IPS-18a (cell line): ENCODE results near the gene HCFC1.

ENCODE experiments used
- H3K27ac ChIP-seq: one replicate; pipeline ENCODE4 v1.5.1; 2013; ENCODE audit warnings: low read length
- H3K27me3 ChIP-seq: one replicate; pipeline ENCODE4 v1.6.1; 2013; ENCODE audit warnings: mild to moderate bottlenecking, low read length; ENCODE audit not compliant: control insufficient read depth, insufficient read depth
- H3K36me3 ChIP-seq: one replicate; pipeline ENCODE4 v1.6.1; 2013; ENCODE audit warnings: low read depth, low read length; ENCODE audit not compliant: control insufficient read depth
- H3K4me1 ChIP-seq: one replicate; pipeline ENCODE4 v1.6.1; 2013; ENCODE audit warnings: low read depth, low read length; ENCODE audit not compliant: control insufficient read depth
- H3K4me3 ChIP-seq: one replicate; pipeline ENCODE4 v1.5.1; 2013; ENCODE audit warnings: low read length
- H3K9ac ChIP-seq: one replicate; pipeline ENCODE4 v1.6.1; 2013; ENCODE audit warnings: mild to moderate bottlenecking, low read length, moderate library complexity
- H3K9me3 ChIP-seq: one replicate; pipeline ENCODE4 v1.6.1; 2013; ENCODE audit warnings: low read depth, low read length; ENCODE audit not compliant: control insufficient read depth

Gene HCFC1

GRCh38 chrX:154014429-154015380 is 43.1 kb upstream of the HCFC1 start:
- H3K9me3 ChIP-seq, result no peaks in the 10 kb centered on the region
- H3K9ac ChIP-seq, result no peak overlapping the region
- no peak overlapping the region for H3K27ac ChIP-seq
- H3K27me3 ChIP-seq, result no peaks in the 10 kb centered on the region
- no peaks in the 10 kb centered on the region for H3K4me1 ChIP-seq
- peaks cover 16% of the 10 kb centered on the region for H3K36me3 ChIP-seq
- H3K4me3 ChIP-seq, result no peak overlapping the region

GRCh38 chrX:154013614-154014360 is 42.2 kb upstream of the HCFC1 start:
- H3K4me3 ChIP-seq, result no peak overlapping the region
- no peaks in the 10 kb centered on the region for H3K27me3 ChIP-seq
- H3K36me3 ChIP-seq, result peaks cover 16% of the 10 kb centered on the region
- no peak overlapping the region for H3K27ac ChIP-seq
- no peak overlapping the region for H3K9ac ChIP-seq
- no peaks in the 10 kb centered on the region for H3K9me3 ChIP-seq
- H3K4me1 ChIP-seq, result no peaks in the 10 kb centered on the region

- H3K9me3 ChIP-seq, result no peaks in the 10 kb centered on the region
- no peaks in the 10 kb centered on the region for H3K4me1 ChIP-seq
- no peaks in the 10 kb centered on the region for H3K27me3 ChIP-seq
- no peak overlapping the region for H3K9ac ChIP-seq
- peaks cover 16% of the 10 kb centered on the region for H3K36me3 ChIP-seq
- H3K27ac ChIP-seq, result no peak overlapping the region
- no peak overlapping the region for H3K4me3 ChIP-seq
Observed at GRCh38 chrX:154013001-154013421, 41.4 kb upstream of the HCFC1 start.

- no peaks in the 10 kb centered on the region for H3K4me1 ChIP-seq
- H3K36me3 ChIP-seq, result peaks cover 16% of the 10 kb centered on the region
- no peak overlapping the region for H3K4me3 ChIP-seq
- H3K9me3 ChIP-seq, result no peaks in the 10 kb centered on the region
- H3K27ac ChIP-seq, result no peak overlapping the region
- no peak overlapping the region for H3K9ac ChIP-seq
- H3K27me3 ChIP-seq, result no peaks in the 10 kb centered on the region
Observed at GRCh38 chrX:154012336-154012991, 40.8 kb upstream of the HCFC1 start.

GRCh38 chrX:154011376-154012335 is 40.0 kb upstream of the HCFC1 start:
- Histone ChIP-seq H3K9ac (no peak overlapping the region), H3K27ac (no peak overlapping the region), H3K4me3 (no peak overlapping the region), H3K9me3 (no peaks in the 10 kb centered on the region), H3K4me1 (no peaks in the 10 kb centered on the region), H3K36me3 (peaks cover 11% of the 10 kb centered on the region), H3K27me3 (no peaks in the 10 kb centered on the region)

GRCh38 chrX:154010330-154011087 is 38.9 kb upstream of the HCFC1 start:
- peaks cover 4% of the 10 kb centered on the region for H3K36me3 ChIP-seq
- no peak overlapping the region for H3K9ac ChIP-seq
- no peaks in the 10 kb centered on the region for H3K4me1 ChIP-seq
- peaks cover 5% of the 10 kb centered on the region for H3K9me3 ChIP-seq
- H3K27ac ChIP-seq, result no peak overlapping the region
- H3K4me3 ChIP-seq, result no peak overlapping the region
- no peaks in the 10 kb centered on the region for H3K27me3 ChIP-seq

- no peak overlapping the region for H3K4me3 ChIP-seq
- no peak overlapping the region for H3K9ac ChIP-seq
- H3K4me1 ChIP-seq, result no peaks in the 10 kb centered on the region
- H3K27me3 ChIP-seq, result no peaks in the 10 kb centered on the region
- H3K27ac ChIP-seq, result no peak overlapping the region
- peaks cover 9% of the 10 kb centered on the region for H3K9me3 ChIP-seq
- H3K36me3 ChIP-seq, result peaks cover 4% of the 10 kb centered on the region
Observed at GRCh38 chrX:154008521-154008920, 36.9 kb upstream of the HCFC1 start.

GRCh38 chrX:154006947-154007346 is 35.3 kb upstream of the HCFC1 start:
- Histone ChIP-seq H3K9ac (no peak overlapping the region), H3K4me1 (peaks cover 4% of the 10 kb centered on the region), H3K27ac (no peak overlapping the region), H3K36me3 (no peaks in the 10 kb centered on the region), H3K4me3 (no peak overlapping the region), H3K27me3 (no peaks in the 10 kb centered on the region), H3K9me3 (peaks cover 15% of the 10 kb centered on the region)

- Histone ChIP-seq H3K36me3 (no peaks in the 10 kb centered on the region), H3K27ac (no peak overlapping the region), H3K27me3 (no peaks in the 10 kb centered on the region), H3K4me1 (peaks cover 8% of the 10 kb centered on the region), H3K9me3 (peaks cover 20% of the 10 kb centered on the region), H3K4me3 (no peak overlapping the region), H3K9ac (no peak overlapping the region)
Observed at GRCh38 chrX:154004315-154004714, 32.7 kb upstream of the HCFC1 start.

GRCh38 chrX:154002215-154002719 is 30.6 kb upstream of the HCFC1 start:
- peak overlapping the region; percentile 32 for H3K9ac ChIP-seq
- no peaks in the 10 kb centered on the region for H3K27me3 ChIP-seq
- peaks cover 8% of the 10 kb centered on the region for H3K4me1 ChIP-seq
- H3K36me3 ChIP-seq, result no peaks in the 10 kb centered on the region
- peaks cover 20% of the 10 kb centered on the region for H3K9me3 ChIP-seq
- no peak overlapping the region for H3K27ac ChIP-seq
- H3K4me3 ChIP-seq, result no peak overlapping the region
